ENCODE data around the gene NAB1. TPM values are rescaled to one million over a fixed set of nuclear protein-coding genes. Genes with fewer than 3 reads are reported as not detected.

NAB1 gene
- total RNA-seq, 2 experiments from 2014 or later: 23.0 to 24.8 TPM

- H3K27me3 Mint-ChIP-seq: no peaks in the 10 kb centered on the region
- CTCF ChIA-PET: interaction anchor here (0.8 kb wide), 1 partner anchor 33 kb away, joined by 3 read pairs; no protein-coding TSS in a partner anchor
- no peak overlapping the region for H3K4me3 Mint-ChIP-seq
- TF ChIP-seq CTCF (IDR thresholded peaks at IDR 0.05): no peak
- DNase-seq (no peak), ATAC-seq (no peak)
- no peak overlapping the region for H3K27ac Mint-ChIP-seq
- peaks cover under 1% of the 10 kb centered on the region for H3K36me3 Mint-ChIP-seq (ENCODE audit: low read depth)
- intact Hi-C loops (cut with micrococcal nuclease): no loop called here
- POLR2A ChIA-PET: interaction anchor here (0.6 kb wide), 1 partner anchor 10 kb away, joined by 3 read pairs; no protein-coding TSS in a partner anchor
- peaks cover 30% of the 10 kb centered on the region for H3K4me1 Mint-ChIP-seq (ENCODE audit: low read depth)
- peaks cover under 1% of the 10 kb centered on the region for H3K9me3 Mint-ChIP-seq
These were observed 64.6 kb downstream of the NAB1 start for GRCh38 chr2:190713471-190713870.

- Mint-ChIP-seq H3K4me1 (ENCODE audit: low read depth) (peaks cover 40% of the 10 kb centered on the region), H3K4me3 (no peak overlapping the region), H3K9me3 (no peaks in the 10 kb centered on the region), H3K36me3 (ENCODE audit: low read depth) (no peaks in the 10 kb centered on the region), H3K27me3 (no peaks in the 10 kb centered on the region), H3K27ac (no peak overlapping the region)
- ATAC-seq (no peak), DNase-seq (no peak)
- TF ChIP-seq CTCF (IDR thresholded peaks at IDR 0.05): no peak
- ChIA-PET CTCF (no interaction called here), POLR2A (interaction anchor here (2.1 kb wide), 1 partner anchor 15 kb away, joined by 4 read pairs; no protein-coding TSS in a partner anchor)
- intact Hi-C loops (cut with micrococcal nuclease): no loop called here
These were observed 66.1 kb downstream of the NAB1 start for GRCh38 chr2:190714958-190715357.

- H3K27ac Mint-ChIP-seq: no peak overlapping the region
- no peaks in the 10 kb centered on the region for H3K27me3 Mint-ChIP-seq
- H3K4me1 Mint-ChIP-seq (ENCODE audit: low read depth): peaks cover 51% of the 10 kb centered on the region
- no peaks in the 10 kb centered on the region for H3K36me3 Mint-ChIP-seq (ENCODE audit: low read depth)
- H3K4me3 Mint-ChIP-seq: no peak overlapping the region
- DNase-seq (no peak), ATAC-seq (no peak)
- ChIA-PET POLR2A (interaction anchor here (0.9 to 2.1 kb wide), 4 partner anchors 9 to 54 kb away, joined by 3 to 4 read pairs (median 3); no protein-coding TSS in a partner anchor), CTCF (interaction anchor here (0.8 to 0.9 kb wide), 2 partner anchors 12 to 16 kb away, joined by 3 read pairs; no protein-coding TSS in a partner anchor)
- H3K9me3 Mint-ChIP-seq: no peaks in the 10 kb centered on the region
- TF ChIP-seq CTCF (IDR thresholded peaks at IDR 0.05): no peak
- intact Hi-C loops (cut with micrococcal nuclease): no loop called here
These were observed 67.4 kb downstream of the NAB1 start for GRCh38 chr2:190716176-190716807.

GRCh38 chr2:190717306-190717705 is 68.4 kb downstream of the NAB1 start:
- no peaks in the 10 kb centered on the region for H3K27me3 Mint-ChIP-seq
- peak overlapping the region; percentile 83 for H3K27ac Mint-ChIP-seq
- no peak for TF ChIP-seq CTCF (IDR thresholded peaks at IDR 0.05)
- intact Hi-C loops (cut with micrococcal nuclease): no loop called here
- CTCF ChIA-PET: no interaction called here
- H3K4me1 Mint-ChIP-seq (ENCODE audit: low read depth): peaks cover 61% of the 10 kb centered on the region
- DNase-seq: peak; percentile 10
- no peaks in the 10 kb centered on the region for H3K36me3 Mint-ChIP-seq (ENCODE audit: low read depth)
- POLR2A ChIA-PET: no interaction called here
- no peak for ATAC-seq
- H3K4me3 Mint-ChIP-seq: no peak overlapping the region
- no peaks in the 10 kb centered on the region for H3K9me3 Mint-ChIP-seq

Data from activated CD8-positive, alpha-beta T cell treated with anti-CD3 and anti-CD28 coated beads for 36 hours (primary cell).